A549 (cell line): ENCODE data around the gene MED9. TPM values are rescaled to one million over a fixed set of nuclear protein-coding genes. Genes with fewer than 3 reads are reported as not detected.

Source experiments
- ATAC-seq, 2 experiments: fragments of 200-7000 bp in 1 of 2; fragments of >200 bp in 1 of 2; cut with Nextera tagmentation in 1 of 2; cut with Tn5 transposase in 1 of 2; 3 replicates each; pipeline versions ENCODE4 v1.8.0 to v1.9.1; 2018 to 2020; ENCODE audit warnings: mild to moderate bottlenecking in 1 of 2, moderate library complexity in 1 of 2
- CTCF ChIA-PET: fragments of 300-600 bp; sonication (Branson Sonifier 250); formaldehyde crosslinking; extraction: SDS; loops from one replicate; lab custom pipeline; 2021; ENCODE audit warnings: antibody characterized with exemption, inconsistent platforms; lab: Yijun Ruan, JAX
- POLR2A ChIA-PET: fragments of 350-600 bp; formaldehyde crosslinking; extraction: SDS; loops from one replicate; lab custom pipeline; 2021; ENCODE audit warnings: antibody characterized with exemption, inconsistent platforms; lab: Yijun Ruan, JAX
- DNase-seq, 2 experiments: peaks; one replicate each; pipeline versions ENCODE4 v3.0.0 to v3.0.0-alpha.2; 2011 to 2016; ENCODE audit warnings: low read depth in 1 of 2, low spot score in 1 of 2
- FAIRE-seq: peaks from 2 replicates; lab custom pipeline; 2011; peaks lifted over from hg19 to GRCh38; lab: Jason Lieb, UNC
- H3K27ac ChIP-seq, 2 experiments: fragments of >200 bp; sonication (Bioruptor Twin); formaldehyde crosslinking; 3 replicates each; pipeline ENCODE4 v1.5.1; 2016 to 2017
- H3K4me1 ChIP-seq: fragments of >200 bp; sonication (Bioruptor Twin); formaldehyde crosslinking; 3 replicates; pipeline ENCODE4 v1.6.1; 2016
- H3K4me2 ChIP-seq: fragments of >200 bp; sonication (Bioruptor Twin); formaldehyde crosslinking; 3 replicates; pipeline ENCODE4 v1.6.1; 2016
- H3K4me3 ChIP-seq: fragments of >200 bp; sonication (Bioruptor Twin); formaldehyde crosslinking; 3 replicates; pipeline ENCODE4 v1.5.1; 2016
- H3K9me3 ChIP-seq: fragments of >200 bp; sonication (Bioruptor Twin); formaldehyde crosslinking; 3 replicates; pipeline ENCODE4 v1.6.1; 2016
- CBX2 ChIP-seq: fragments of 200-600 bp; sonication (generic); IDR thresholded peaks from 2 replicates; pipeline ENCODE4 v1.6.1; 2016; ENCODE audit warnings: low read depth, mild to moderate bottlenecking, borderline replicate concordance
- CHD2 ChIP-seq: fragments of 150-350 bp; IDR thresholded peaks from 2 replicates; pipeline ENCODE4 v1.6.1; 2014; ENCODE audit warnings: low read length; ENCODE audit not compliant: partially characterized antibody
- ESRRA ChIP-seq: fragments of 150-350 bp; IDR thresholded peaks from 2 replicates; pipeline ENCODE4 v1.6.1; 2014; ENCODE audit warnings: mild to moderate bottlenecking, low read length, borderline replicate concordance
- FOSL2 ChIP-seq, 2 experiments: fragments of 450-650 bp in 1 of 2; fragments of >200 bp in 1 of 2; sonication (Bioruptor Twin) in 1 of 2; formaldehyde crosslinking; IDR thresholded peaks; 2 replicates each; pipeline versions ENCODE4 v1.5.0 to v1.6.1; 2016 to 2020; ENCODE audit warnings: mild to moderate bottlenecking in 1 of 2, moderate library complexity in 1 of 2
- FOXS1 ChIP-seq: fragments of 250-450 bp; sonication (Bioruptor Pico); IDR thresholded peaks from 2 replicates; pipeline ENCODE4 v1.5.0; 2020; ENCODE audit warnings: mild to moderate bottlenecking, moderate library complexity
- GATA3 ChIP-seq: IDR thresholded peaks from 2 replicates; pipeline ENCODE4 v1.6.1; 2012; ENCODE audit warnings: borderline replicate concordance
- HEYL ChIP-seq: fragments of 250-450 bp; sonication (Bioruptor Pico); IDR thresholded peaks from 2 replicates; pipeline ENCODE4 v1.8.0; 2021; ENCODE audit warnings: mild to moderate bottlenecking, moderate library complexity
- HOXB13 ChIP-seq: fragments of 250-450 bp; sonication (Bioruptor Pico); IDR thresholded peaks from 2 replicates; pipeline ENCODE4 v1.5.0; 2020; ENCODE audit warnings: low read depth, mild to moderate bottlenecking, moderate library complexity
- JUN ChIP-seq, 2 experiments: fragments of >200 bp; sonication (Bioruptor Twin); formaldehyde crosslinking; IDR thresholded peaks; 2 replicates in 1 of 2; 3 replicates in 1 of 2; pipeline ENCODE4 v1.6.1; 2016 to 2017
- NFE2L2 ChIP-seq: fragments of 150-350 bp; conservative IDR thresholded peaks from 2 replicates; pipeline ENCODE4 v1.6.1; 2014; ENCODE audit warnings: low read length
- RCOR1 ChIP-seq: fragments of 150-350 bp; IDR thresholded peaks from 2 replicates; pipeline ENCODE4 v1.6.1; 2014; ENCODE audit warnings: antibody characterized with exemption, low read length, low read depth
- TP53 ChIP-seq: fragments of 250-450 bp; sonication (Bioruptor Pico); IDR thresholded peaks from 2 replicates; pipeline ENCODE4 v1.5.0; 2021; ENCODE audit warnings: mild to moderate bottlenecking, moderate library complexity
- ZSCAN20 ChIP-seq: fragments of 250-450 bp; sonication (Bioruptor Pico); IDR thresholded peaks from 2 replicates; pipeline ENCODE4 v1.8.0; 2022; ENCODE audit warnings: mild to moderate bottlenecking, moderate library complexity
- WGBS: methylation state at CpG from one replicate; pipeline ENCODE4 v1.1.6; 2017; ENCODE audit errors: missing lambda C conversion rate; 5-methylcytosine and 5-hydroxymethylcytosine counted together
- polyA plus RNA-seq, 4 experiments: library from polyadenylated mRNA; depleted of rRNA in 3 of 4; stranded (reverse); fragments of >200 nt; fragmentation: RNase III in 1 of 4; extraction: RNeasy Plus Mini Kit Qiagen cat#74134 plus additional on column Dnase treatment in 1 of 4; gene quantifications; 2 replicates in 3 of 4; 3 replicates in 1 of 4; pipeline ENCODE4 v1.2.3, GENCODE V29; 2011 to 2017
- TF ChIP-seq, protein P1 (sequence below): fragments of >200 bp; sonication (Bioruptor Twin); formaldehyde crosslinking; IDR thresholded peaks from 3 replicates; pipeline ENCODE4 v1.6.1; 2016
- TF ChIP-seq, protein P2 (sequence below): IDR thresholded peaks from 2 replicates; pipeline ENCODE4 v1.6.1; 2012

The MED9 gene
- polyA plus RNA-seq, 2 of the 4 experiments (the other 2 are of a cell fraction): 15.2 to 17.4 TPM

DNA sequence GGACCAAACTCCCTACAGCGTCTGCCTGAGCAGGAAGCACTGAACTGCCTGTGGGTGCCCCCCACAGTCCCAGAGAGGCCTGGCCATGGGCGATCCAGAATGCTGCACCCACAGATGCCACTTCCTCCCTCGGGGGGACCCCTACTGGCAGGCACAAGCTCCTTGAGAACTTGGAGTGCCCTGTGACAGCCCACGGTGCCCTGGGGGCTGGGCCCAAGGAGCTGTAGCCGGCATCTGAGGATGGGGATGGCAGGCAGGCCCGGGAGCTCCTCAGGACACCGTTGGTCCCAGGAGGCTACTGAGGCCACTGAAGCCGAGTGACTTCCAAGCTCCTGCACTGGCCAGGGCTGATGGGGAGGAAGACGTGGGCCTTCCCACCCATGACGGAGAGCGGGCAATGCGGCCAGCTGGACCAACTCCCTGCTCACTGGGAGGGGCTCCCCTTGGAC is 34.5 kb downstream of the MED9 start:
- 0 out of 3 replicates have a peak overlapping the region, but pooled peaks have one; percentile 21 for H3K4me2 ChIP-seq
- no peak for TF ChIP-seq CBX2
- TF ChIP-seq FOXS1 (CRISPR knock-in tag): no peak
- TF ChIP-seq, protein P1, sequence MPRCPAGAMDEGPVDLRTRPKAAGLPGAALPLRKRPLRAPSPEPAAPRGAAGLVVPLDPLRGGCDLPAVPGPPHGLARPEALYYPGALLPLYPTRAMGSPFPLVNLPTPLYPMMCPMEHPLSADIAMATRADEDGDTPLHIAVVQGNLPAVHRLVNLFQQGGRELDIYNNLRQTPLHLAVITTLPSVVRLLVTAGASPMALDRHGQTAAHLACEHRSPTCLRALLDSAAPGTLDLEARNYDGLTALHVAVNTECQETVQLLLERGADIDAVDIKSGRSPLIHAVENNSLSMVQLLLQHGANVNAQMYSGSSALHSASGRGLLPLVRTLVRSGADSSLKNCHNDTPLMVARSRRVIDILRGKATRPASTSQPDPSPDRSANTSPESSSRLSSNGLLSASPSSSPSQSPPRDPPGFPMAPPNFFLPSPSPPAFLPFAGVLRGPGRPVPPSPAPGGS: no peak
- no peak for TF ChIP-seq ESRRA
- TF ChIP-seq CHD2: no peak
- no peak for TF ChIP-seq ZSCAN20
- TF ChIP-seq, protein P2, sequence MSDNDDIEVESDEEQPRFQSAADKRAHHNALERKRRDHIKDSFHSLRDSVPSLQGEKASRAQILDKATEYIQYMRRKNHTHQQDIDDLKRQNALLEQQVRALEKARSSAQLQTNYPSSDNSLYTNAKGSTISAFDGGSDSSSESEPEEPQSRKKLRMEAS: no peak
- TF ChIP-seq HEYL: no peak
- no peak for TF ChIP-seq JUN (IDR thresholded peaks at IDR 0.05)
- no peak for TF ChIP-seq RCOR1
- H3K9me3 ChIP-seq: no peaks in the 10 kb centered on the region
- POLR2A ChIA-PET: interaction anchor here (1.4 kb wide), 1 partner anchor 15 kb away, joined by 10 read pairs; the partner anchor contains the start of gene RASD1
- H3K27ac ChIP-seq: peak overlapping the region in 1 of 2 experiments; percentile 45; a peak in 3 of 6 replicates
- CTCF ChIA-PET: interaction anchor here (0.7 to 9.0 kb wide), 13 partner anchors 9 to 162 kb away, joined by 3 to 102 read pairs (median 4); partner anchors contain the start of gene RASD1
- WGBS: 88% methylated on average over 9 of the region's 12 CpGs
- DNase-seq: no peak
- no peak for ATAC-seq
- no peak for FAIRE-seq
- peaks cover 15% of the 10 kb centered on the region for H3K4me1 ChIP-seq
- no peak overlapping the region for H3K4me3 ChIP-seq

DNA sequence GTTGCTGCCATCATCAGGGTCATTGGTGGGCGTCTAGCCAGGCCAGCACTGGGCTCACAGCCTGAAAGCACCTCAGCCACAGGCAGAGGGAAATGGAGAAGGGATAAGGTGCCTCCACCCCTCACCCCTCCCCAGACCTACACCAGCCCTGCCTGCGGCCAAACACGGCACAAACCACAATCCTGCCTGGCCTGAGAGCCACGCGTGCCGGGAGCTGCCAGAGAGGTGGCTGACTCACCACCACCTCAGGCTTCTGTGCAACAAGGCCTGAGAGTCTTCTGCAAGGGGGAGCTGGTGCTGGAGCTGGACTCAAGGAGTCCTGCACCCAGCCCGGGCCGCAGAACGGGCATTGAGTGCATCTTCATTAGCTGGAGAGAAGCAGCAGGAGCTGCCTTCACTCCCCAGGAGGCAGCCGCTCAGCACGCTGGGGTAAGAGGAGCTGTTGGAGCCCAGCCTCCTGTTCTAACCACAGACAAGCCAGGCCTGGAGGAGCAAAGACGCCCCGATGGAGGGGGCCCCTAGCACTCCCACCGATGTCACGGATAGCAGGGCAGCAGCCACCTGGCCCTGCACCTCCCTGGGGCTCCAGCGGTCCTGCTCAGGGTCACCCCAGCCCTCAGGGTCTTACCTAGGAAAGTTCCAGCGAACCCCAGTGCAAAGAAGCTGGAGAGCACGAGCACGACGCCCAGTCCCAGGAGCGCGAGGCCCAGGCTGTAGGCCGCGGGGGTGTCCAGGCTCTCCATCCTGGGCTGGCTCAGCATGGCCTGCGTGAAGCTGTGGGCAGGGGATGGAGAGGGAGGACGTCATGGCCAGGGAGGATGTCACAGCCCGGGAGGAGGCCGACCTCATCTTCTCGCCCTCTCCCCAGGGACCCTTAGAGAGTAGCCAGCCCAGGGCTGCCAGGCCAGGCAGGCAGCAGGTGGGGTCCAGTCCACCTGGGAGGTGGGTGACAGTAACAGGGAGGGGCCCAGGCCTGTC is 35.4 kb downstream of the MED9 start:
- ChIA-PET CTCF (interaction anchor here (0.6 to 9.0 kb wide), 14 partner anchors 8 to 163 kb away, joined by 3 to 102 read pairs (median 4); partner anchors contain the start of gene RASD1), POLR2A (interaction anchor here (1.4 kb wide), 1 partner anchor 16 kb away, joined by 10 read pairs; the partner anchor contains the start of gene RASD1)
- ATAC-seq (peak; percentile 31 to 62; a peak in 3 of 6 replicates), FAIRE-seq (no peak), DNase-seq (peak; percentile 39 to 54)
- Histone ChIP-seq H3K4me2 (0 out of 3 replicates have a peak overlapping the region, but pooled peaks have one; percentile 21), H3K27ac (peak overlapping the region in 1 of 2 experiments; percentile 45; a peak in 3 of 6 replicates), H3K4me3 (no peak overlapping the region), H3K4me1 (peaks cover 15% of the 10 kb centered on the region), H3K9me3 (no peaks in the 10 kb centered on the region)
- TF ChIP-seq, protein P2: 0 out of 2 replicates have a peak, but pooled peaks have one; percentile 16
- no peak for TF ChIP-seq GATA3
- 77% methylated on average over 29 of the region's 29 CpGs for WGBS

DNA sequence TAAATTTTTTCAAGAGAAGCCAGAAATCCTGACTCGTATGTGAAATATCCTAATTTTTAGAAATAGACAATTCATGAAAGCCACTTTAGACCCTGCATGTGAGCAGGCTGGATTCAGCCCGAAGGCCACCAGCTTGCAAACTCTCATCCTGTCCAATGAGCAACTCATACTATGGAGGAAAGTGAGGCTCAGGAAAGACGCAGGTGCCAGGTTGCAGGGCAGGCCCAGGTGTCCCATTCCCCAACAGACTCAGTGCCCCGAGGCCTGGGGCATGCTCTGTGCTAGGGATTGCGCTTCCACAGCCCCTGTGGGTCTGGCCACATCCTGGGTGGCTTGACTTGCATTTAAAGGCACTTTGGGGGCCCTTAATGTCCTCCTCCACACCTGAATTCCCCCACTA is 36.1 kb downstream of the MED9 start:
- Histone ChIP-seq H3K4me1 (peaks cover 15% of the 10 kb centered on the region), H3K4me3 (no peak overlapping the region), H3K9me3 (no peaks in the 10 kb centered on the region), H3K4me2 (no peak overlapping the region), H3K27ac (peak overlapping the region in 1 of 2 experiments; percentile 45; a peak in 2 of 6 replicates)
- no peak for TF ChIP-seq NFE2L2
- no peak for TF ChIP-seq FOSL2 (IDR thresholded peaks at IDR 0.05)
- TF ChIP-seq FOSL2 (CRISPR knock-in tag; IDR thresholded peaks at IDR 0.05): no peak
- no peak for TF ChIP-seq HOXB13 (CRISPR knock-in tag)
- TF ChIP-seq TP53: no peak
- 88% methylated on average over 5 of the region's 5 CpGs for WGBS
- DNase-seq (no peak), ATAC-seq (no peak), FAIRE-seq (no peak)
- ChIA-PET POLR2A (no interaction called here), CTCF (interaction anchor here (0.9 to 9.0 kb wide), 6 partner anchors 14 to 158 kb away, joined by 3 to 102 read pairs (median 14); partner anchors contain the start of gene RASD1)
